Measurements from ENCODE around the gene IL25. TPM values are rescaled to one million over a fixed set of nuclear protein-coding genes. Genes with fewer than 3 reads are reported as not detected.

IL25 gene
- total and polyA plus RNA-seq, 2 of the 4 experiments (the other 2 are of a cell fraction): not detected

GRCh38 chr14:23423657-23424056 lies 51.0 kb downstream of the IL25 start:
- Histone ChIP-seq H3K4me3 (ENCODE audit: insufficient read depth, low read depth, low read length) (no peak overlapping the region), H2AK5ac (ENCODE audit: low read depth, low read length) (no peak overlapping the region), H4K91ac (ENCODE audit: insufficient read depth, low read depth, low read length) (no peak overlapping the region), H3K27ac (ENCODE audit: insufficient read depth, low read length) (no peak overlapping the region), H3K79me1 (ENCODE audit: low read depth in 1 of 2, low read length in 2 of 2) (no peaks in the 10 kb centered on the region), H3K4me2 (ENCODE audit: low read depth, low read length) (no peak overlapping the region), H3K36me3 (ENCODE audit: control insufficient read depth, insufficient read depth, low read length) (no peaks in the 10 kb centered on the region), H3K4ac (ENCODE audit: low read depth, low read length) (no peak overlapping the region), H3K23ac (ENCODE audit: low read depth, low read length) (no peak overlapping the region), H3K14ac (replicated peaks; ENCODE audit: low read depth, low read length) (no peak overlapping the region), H3K4me1 (ENCODE audit: control insufficient read depth, insufficient read depth, low read length) (no peaks in the 10 kb centered on the region), H3K56ac (ENCODE audit: extremely low read depth, insufficient read depth, low read length) (no peak overlapping the region), H2BK20ac (ENCODE audit: low read depth, low read length) (no peak overlapping the region), H2BK5ac (ENCODE audit: low read depth, low read length, poor library complexity, severe bottlenecking) (no peak overlapping the region), H3K9me3 (ENCODE audit: control insufficient read depth, insufficient read depth, low read length) (no peaks in the 10 kb centered on the region), H4K5ac (ENCODE audit: low read depth, low read length) (no peak overlapping the region), H2BK15ac (ENCODE audit: low read depth, low read length) (no peak overlapping the region), H4K8ac (ENCODE audit: low read depth in 2 of 2, low read length in 2 of 2) (no peak overlapping the region), H2AK9ac (replicated peaks; ENCODE audit: low read depth, low read length, poor library complexity) (no peak overlapping the region), H3K18ac (ENCODE audit: low read depth, low read length) (no peak overlapping the region), H4K20me1 (ENCODE audit: insufficient read depth, low read length) (no peaks in the 10 kb centered on the region), H3K9me1 (ENCODE audit: insufficient read depth, low read length) (no peaks in the 10 kb centered on the region), H2AFZ (replicated peaks; ENCODE audit: low read length, poor library complexity) (no peak overlapping the region), H3K27me3 (ENCODE audit: control insufficient read depth, insufficient read depth, low read length) (peaks cover 12% of the 10 kb centered on the region; the same call in 1 of the 2 replicates), H2BK120ac (ENCODE audit: low read depth, low read length) (no peak overlapping the region), H3K9ac (ENCODE audit: low read depth, low read length) (no peak overlapping the region)
- in situ Hi-C loops (cut with MboI; ENCODE audit: low sequenced_read_pairs): no loop called here
- no peak for ATAC-seq (ENCODE audit: low read depth)
- dilution Hi-C loops (cut with HindIII; ENCODE audit: low sequenced_read_pairs, unreplicated experiment): no loop called here
- 66% methylated on average over 4 of the region's 6 CpGs; no CpG with 5 or more reads in 1 of the 2 experiments for WGBS, 2 experiments (ENCODE audit: extremely low coverage in 2 of 2, insufficient read length in 1 of 2)
- POLR2A ChIA-PET (ENCODE audit: unreplicated experiment): no interaction called here
- intact Hi-C loops (cut with micrococcal nuclease): no loop called here
- DNase-seq: no peak
- no peak for TF ChIP-seq RAD21 (IDR thresholded peaks at IDR 0.05; ENCODE audit: low read length)
- no peak for TF ChIP-seq POLR2A (IDR thresholded peaks at IDR 0.05; ENCODE audit: low read depth, low read length)
- TF ChIP-seq MAZ (IDR thresholded peaks at IDR 0.05; ENCODE audit: borderline replicate concordance, low read depth, low read length): no peak
- TF ChIP-seq CTCF (conservative IDR thresholded peaks at IDR 0.05; ENCODE audit: low read depth, low read length): no peak
- no peak for TF ChIP-seq NFE2L2 (IDR thresholded peaks at IDR 0.05; ENCODE audit: low read depth, low read length)
- no peak for TF ChIP-seq SMC3 (IDR thresholded peaks at IDR 0.05; ENCODE audit: low read depth, low read length)
- no peak for TF ChIP-seq FOS (IDR thresholded peaks at IDR 0.05; ENCODE audit: low read depth, low read length)
- TF ChIP-seq MXI1 (IDR thresholded peaks at IDR 0.05; ENCODE audit: borderline replicate concordance, low read depth, low read length): no peak
- no peak for TF ChIP-seq CHD1 (IDR thresholded peaks at IDR 0.05; ENCODE audit: low read depth, low read length)
- no peak for TF ChIP-seq USF2 (IDR thresholded peaks at IDR 0.05; ENCODE audit: low read depth, low read length)
- CTCF ChIA-PET: no interaction called here
- no TSS peak for BruUV-seq (replicated peaks)
